AG04449 (cell line): ENCODE results near the gene CRYL1.
A peak's percentile ranks its signal among the peaks of the same experiment; 100 is the strongest.

Experiments
- CTCF ChIA-PET: fragments of 350-600 bp; formaldehyde crosslinking; extraction: SDS; loops from one replicate; lab custom pipeline; 2021; ENCODE audit warnings: antibody characterized with exemption; lab: Yijun Ruan, JAX
- POLR2A ChIA-PET: fragments of 400-600, 350-600 bp; formaldehyde crosslinking; extraction: SDS; loops from one replicate; lab custom pipeline; 2020; ENCODE audit warnings: antibody characterized with exemption, inconsistent platforms; lab: Yijun Ruan, JAX
- DNase-seq: peaks from one replicate; pipeline ENCODE4 v3.0.0-alpha.2; 2010; ENCODE audit warnings: low read depth, low spot score
- H3K4me3 ChIP-seq: 2 replicates; pipeline ENCODE4 v1.5.1; 2011; ENCODE audit warnings: low read depth, mild to moderate bottlenecking, control low read depth, low read length
- CTCF ChIP-seq: IDR thresholded peaks from one replicate; pipeline ENCODE4 v1.5.1; 2011; ENCODE audit warnings: mild to moderate bottlenecking, moderate library complexity, low read length, control low read depth, inconsistent platforms; ENCODE audit not compliant: insufficient read depth; ENCODE audit errors: missing control alignments

Gene CRYL1

GRCh38 chr13:20359335-20359734, 166.3 kb downstream of the CRYL1 start:
- peak; percentile 96 for DNase-seq
- ChIA-PET CTCF (no interaction called here), POLR2A (no interaction called here)
- no peak overlapping the region for H3K4me3 ChIP-seq
- no peak for TF ChIP-seq CTCF

DNA sequence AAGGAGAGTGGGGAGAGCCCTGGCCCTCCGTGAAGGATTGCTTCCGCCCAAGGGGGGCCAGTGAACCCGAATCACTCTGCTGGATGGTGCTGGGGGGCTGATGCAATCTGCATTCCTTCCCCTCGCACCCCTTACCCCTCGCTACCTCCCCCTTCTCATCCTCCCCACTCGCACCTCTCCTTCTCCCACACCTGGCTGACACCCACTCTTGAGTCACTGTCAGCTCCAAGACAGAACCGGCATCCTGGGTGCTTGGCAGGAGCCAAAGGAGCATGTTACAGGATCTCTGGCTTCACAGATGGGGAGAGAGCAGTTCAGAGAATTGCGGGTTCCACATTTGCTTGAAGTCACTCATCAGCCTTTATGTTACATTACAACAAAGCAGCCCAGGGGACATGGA, 167.6 kb downstream of the CRYL1 start:
- DNase-seq: no peak
- ChIA-PET CTCF (no interaction called here), POLR2A (no interaction called here)
- no peak overlapping the region for H3K4me3 ChIP-seq
- no peak for TF ChIP-seq CTCF

DNA sequence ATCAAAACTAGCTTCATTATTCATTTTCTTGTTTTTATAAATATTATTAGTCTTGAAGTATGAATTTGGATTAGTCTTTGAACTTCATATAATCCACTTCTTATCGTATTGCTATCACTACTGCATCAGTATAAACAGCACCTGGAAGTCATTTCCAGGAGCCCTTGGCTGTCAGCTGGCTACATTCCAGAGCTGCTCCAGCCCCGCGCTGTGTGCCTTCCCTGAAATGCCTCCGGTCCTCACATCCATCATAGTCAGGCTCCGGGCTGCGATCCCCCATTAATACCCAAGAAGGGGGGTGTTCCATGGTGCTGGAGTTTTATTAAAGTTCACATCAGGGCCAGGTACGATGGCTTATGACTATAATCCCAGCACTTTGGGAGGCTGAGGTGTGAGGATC, 169.2 kb downstream of the CRYL1 start:
- CTCF ChIA-PET: no interaction called here
- no peak overlapping the region for H3K4me3 ChIP-seq
- no peak for DNase-seq
- POLR2A ChIA-PET: no interaction called here
- no peak for TF ChIP-seq CTCF

DNA sequence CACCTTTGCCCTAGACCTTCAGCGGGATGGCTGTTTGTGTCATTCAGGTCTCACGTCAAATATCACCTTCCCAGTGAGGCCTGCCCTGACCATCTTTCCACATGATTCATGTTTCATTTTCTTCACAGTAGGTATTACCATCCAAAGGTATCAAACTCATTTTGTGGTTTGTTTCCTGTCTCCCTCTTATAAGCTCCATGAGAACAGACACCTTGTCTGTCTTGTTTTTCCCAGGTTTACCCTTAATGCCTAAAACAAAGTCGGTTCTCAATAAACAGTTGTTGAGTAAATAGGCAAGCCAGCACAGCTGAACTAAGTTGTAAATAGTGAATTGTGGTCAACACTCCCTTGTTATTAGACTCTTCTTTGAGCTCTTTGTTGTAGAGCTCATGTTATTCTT, 170.9 kb downstream of the CRYL1 start:
- ChIA-PET CTCF (interaction anchor here (0.8 kb wide), 1 partner anchor 157 kb away, joined by 3 read pairs; no protein-coding TSS in a partner anchor), POLR2A (no interaction called here)
- no peak overlapping the region for H3K4me3 ChIP-seq
- no peak for TF ChIP-seq CTCF
- no peak for DNase-seq

DNA sequence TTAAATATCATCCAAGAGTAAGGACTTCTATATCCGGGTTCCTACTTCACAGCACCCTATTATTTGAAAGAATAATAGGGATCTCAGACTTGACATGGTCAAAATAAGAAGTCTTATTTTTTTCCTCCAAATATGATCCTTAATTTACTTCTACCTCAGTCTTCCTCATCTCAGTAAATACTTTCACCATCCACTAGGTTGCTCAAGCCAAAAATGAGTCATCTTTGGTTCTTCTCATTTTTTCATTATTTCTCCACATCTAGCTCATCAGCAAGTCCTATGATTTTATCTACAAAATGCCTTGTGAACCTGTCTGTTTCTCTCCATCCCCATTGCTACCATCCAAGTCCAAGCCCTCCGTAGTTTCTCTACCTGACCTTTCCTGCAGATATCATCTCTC, 171.7 kb downstream of the CRYL1 start:
- DNase-seq: no peak
- CTCF ChIA-PET: interaction anchor here (0.7 to 1.0 kb wide), 3 partner anchors 8 to 157 kb away, joined by 3 read pairs; no protein-coding TSS in a partner anchor

More for the DNA sequence above, 171.7 kb downstream of the CRYL1 start:
- no peak for TF ChIP-seq CTCF
- no peak overlapping the region for H3K4me3 ChIP-seq
- POLR2A ChIA-PET: no interaction called here
